Activated CD4-positive, CD25-positive, alpha-beta regulatory T cell treated with anti-CD3 and anti-CD28 coated beads, Interleukin-2, amount 50 U/mL, for 16 hours (primary cell): ENCODE measurements around the gene SP100.
"Not testable (repeated sequence)": the region's sequence is repeated elsewhere in the genome, so short reads cannot be mapped to it uniquely, and the experiment has no call there.

Experiments
- DNase-seq: peaks from one replicate; pipeline ENCODE4 v3.0.0-alpha.2; 2020; ENCODE audit warnings: low read depth, low spot score

The SP100 gene

GRCh38 chr2:230457793-230458192 lies 41.8 kb downstream of the SP100 start:
- DNase-seq: no peak

- no peak for DNase-seq
These were observed 43.2 kb downstream of the SP100 start for GRCh38 chr2:230459216-230459615.

- no peak for DNase-seq
These were observed 55.1 kb downstream of the SP100 start for GRCh38 chr2:230471074-230471473.

GRCh38 chr2:230472621-230473018 lies 56.6 kb downstream of the SP100 start:
- DNase-seq: no peak

GRCh38 chr2:230473378-230473777 lies 57.4 kb downstream of the SP100 start:
- no peak for DNase-seq

- DNase-seq: no peak
These were observed 59.1 kb downstream of the SP100 start for GRCh38 chr2:230475143-230475542.

GRCh38 chr2:230485801-230486341 lies 69.9 kb downstream of the SP100 start:
- no peak for DNase-seq

- not testable (repeated sequence) for DNase-seq
These were observed 75.2 kb downstream of the SP100 start for GRCh38 chr2:230491219-230491618.

GRCh38 chr2:230492107-230492506 lies 76.1 kb downstream of the SP100 start:
- no peak for DNase-seq

- no peak for DNase-seq
These were observed 79.0 kb downstream of the SP100 start for GRCh38 chr2:230494980-230495379.

GRCh38 chr2:230496891-230497290 lies 80.9 kb downstream of the SP100 start:
- no peak for DNase-seq

GRCh38 chr2:230498506-230499107 lies 82.6 kb downstream of the SP100 start:
- no peak for DNase-seq

- no peak for DNase-seq
These were observed 86.6 kb downstream of the SP100 start for GRCh38 chr2:230502593-230502992.

GRCh38 chr2:230503798-230504197 lies 87.8 kb downstream of the SP100 start:
- DNase-seq: no peak

GRCh38 chr2:230505162-230505561 lies 89.2 kb downstream of the SP100 start:
- no peak for DNase-seq

GRCh38 chr2:230512955-230513748 lies 97.2 kb downstream of the SP100 start:
- DNase-seq: no peak

- no peak for DNase-seq
These were observed 104.3 kb downstream of the SP100 start for GRCh38 chr2:230520061-230520874.

- DNase-seq: no peak
These were observed 104.8 kb downstream of the SP100 start for GRCh38 chr2:230520875-230521155.

GRCh38 chr2:230521386-230521785 lies 105.4 kb downstream of the SP100 start:
- DNase-seq: no peak

- no peak for DNase-seq
These were observed 109.7 kb downstream of the SP100 start for GRCh38 chr2:230525682-230526081.

- no peak for DNase-seq
These were observed 121.6 kb downstream of the SP100 start for GRCh38 chr2:230537531-230537976.

- no peak for DNase-seq
These were observed 124.3 kb downstream of the SP100 start for GRCh38 chr2:230540332-230540731.
